Adipose tissue (tissue), 3 donors: ENCODE data around the gene REPS1. TPM values are rescaled to one million over a fixed set of nuclear protein-coding genes. Genes with fewer than 3 reads are reported as not detected.
"Not testable (repeated sequence)": the region's sequence is repeated elsewhere in the genome, so short reads cannot be mapped to it uniquely, and the experiment has no call there.

Experiments
- H3K27ac ChIP-seq: one replicate; pipeline ENCODE4 v1.5.1; 2013; ENCODE audit warnings: low read depth, low read length
- WGBS, 3 donors: extraction: QIAGEN DNeasy Blood & Tissue Kit; methylation state at CpG; one replicate each; pipeline ENCODE4 v1.1.7; 2013; 5-methylcytosine and 5-hydroxymethylcytosine counted together
- polyA plus RNA-seq, 3 donors: library from polyadenylated mRNA; stranded (reverse); fragments of 200-250 nt; gene quantifications; one replicate each; pipeline ENCODE4 v1.2.3, GENCODE V29; 2013
- donor health status: healthy with polysubstance abuse.
- donor health status: Bipolar disorder and iron deficiency.
- donor health status: healthy.

The REPS1 gene
- polyA plus RNA-seq = 10 to 100 TPM; 12.5 to 19.9 (median 13.2) TPM

- WGBS, 3 donors = 0 to 1% (median 0%) methylated on average over 81 to 105 of the region's 105 CpGs
- peak within 1 kb of the TSS; percentile 38 for H3K27ac ChIP-seq
Observed at GRCh38 chr6:138987643-138988468, at the start of gene REPS1. TSS of gene REPS1 (minus strand) at chr6:138988253. CDS start at chr6:138987682, 571 bp downstream.

- no peak overlapping the region for H3K27ac ChIP-seq
- WGBS, 3 donors = 79 to 90% (median 85%) methylated on average over 5 of the region's 5 CpGs
Observed at GRCh38 chr6:139037490-139037889, 49.4 kb upstream of the REPS1 start.

- no peak overlapping the region for H3K27ac ChIP-seq
- WGBS, 3 donors = 41 to 67% (median 50%) methylated on average over 9 of the region's 9 CpGs
Observed at GRCh38 chr6:139030228-139030963, 42.3 kb upstream of the REPS1 start.

- WGBS, 3 donors = 5 to 7% (median 5%) methylated on average over 39 to 44 of the region's 44 CpGs
- peak overlapping the region; percentile 23 for H3K27ac ChIP-seq
Observed at GRCh38 chr6:139029470-139030227, 41.6 kb upstream of the REPS1 start.

- 0 to 1% (median 0%) methylated on average over 67 to 77 of the region's 77 CpGs for WGBS, 3 donors
- no peak within 1 kb of the TSS for H3K27ac ChIP-seq
Observed at GRCh38 chr6:139028658-139029469, 40.8 kb upstream of the REPS1 start, which contains the start of gene ABRACL. TSS of gene ABRACL (plus strand) at chr6:139028745. CDS start at chr6:139034161, 5,416 bp downstream.

GRCh38 chr6:139028215-139028657 lies 40.2 kb upstream of the REPS1 start:
- 1 to 4% (median 2%) methylated on average over 14 of the region's 14 CpGs for WGBS, 3 donors
- no peak overlapping the region for H3K27ac ChIP-seq

- H3K27ac ChIP-seq = no peak overlapping the region
- WGBS, 3 donors = 14 to 35% (median 20%) methylated on average over 10 of the region's 10 CpGs
Observed at GRCh38 chr6:139027620-139028182, 39.6 kb upstream of the REPS1 start.

- H3K27ac ChIP-seq = not testable (repeated sequence)
- WGBS, 3 donors = 60 to 96% (median 65%) methylated on average over 3 of the region's 3 CpGs
Observed at GRCh38 chr6:139025416-139025815, 37.4 kb upstream of the REPS1 start.

GRCh38 chr6:139020689-139021088 lies 32.6 kb upstream of the REPS1 start:
- 94 to 96% (median 95%) methylated on average over 3 of the region's 3 CpGs for WGBS, 3 donors
- no peak overlapping the region for H3K27ac ChIP-seq

GRCh38 chr6:139019722-139020121 lies 31.7 kb upstream of the REPS1 start:
- H3K27ac ChIP-seq = no peak overlapping the region
- WGBS, 3 donors = 81 to 95% (median 85%) methylated on average over 2 of the region's 2 CpGs

- H3K27ac ChIP-seq = no peak overlapping the region
- WGBS, 3 donors = 46 to 67% (median 61%) methylated on average over 3 of the region's 3 CpGs
Observed at GRCh38 chr6:139017227-139017626, 29.2 kb upstream of the REPS1 start.

- WGBS, 3 donors = 60 to 75% (median 66%) methylated on average over 7 of the region's 7 CpGs
- no peak overlapping the region for H3K27ac ChIP-seq
Observed at GRCh38 chr6:139016337-139017213, 28.5 kb upstream of the REPS1 start.

- WGBS, 3 donors = 32 to 93% (median 86%) methylated on average over 3 of the region's 3 CpGs
- H3K27ac ChIP-seq = no peak overlapping the region
Observed at GRCh38 chr6:139014945-139015344, 26.9 kb upstream of the REPS1 start.

GRCh38 chr6:139013185-139013800 lies 25.2 kb upstream of the REPS1 start:
- H3K27ac ChIP-seq = no peak overlapping the region
- 94 to 95% (median 94%) methylated on average over 4 of the region's 4 CpGs for WGBS, 3 donors

GRCh38 chr6:139011980-139012379 lies 23.9 kb upstream of the REPS1 start:
- 67 to 80% (median 67%) methylated on average over 3 of the region's 3 CpGs for WGBS, 3 donors

GRCh38 chr6:139010674-139011073 lies 22.6 kb upstream of the REPS1 start:
- no peak overlapping the region for H3K27ac ChIP-seq

More at GRCh38 chr6:139011980-139012379, 23.9 kb upstream of the REPS1 start:
- no peak overlapping the region for H3K27ac ChIP-seq
